Esophagus muscularis mucosa (tissue), 3 donors: Measurements from ENCODE around the gene HDDC2.

Source experiments
- POLR2A ChIP-seq: fragments of 450-650 bp; IDR thresholded peaks from one replicate; pipeline ENCODE4 v1.6.1; 2017; ENCODE audit warnings: antibody characterized with exemption, moderate library complexity, mild to moderate bottlenecking, low read depth
- TF ChIP-seq, protein P1 (sequence below), 3 experiments: fragments of 200-600 bp in 2 of 3; fragments of 450-650 bp in 1 of 3; sonication (generic) in 2 of 3; IDR thresholded peaks; one replicate each; pipeline ENCODE4 v1.5.1; 2017 to 2019; ENCODE audit warnings: antibody characterized with exemption in 3 of 3, mild to moderate bottlenecking in 2 of 3, moderate library complexity in 1 of 3

DNA sequence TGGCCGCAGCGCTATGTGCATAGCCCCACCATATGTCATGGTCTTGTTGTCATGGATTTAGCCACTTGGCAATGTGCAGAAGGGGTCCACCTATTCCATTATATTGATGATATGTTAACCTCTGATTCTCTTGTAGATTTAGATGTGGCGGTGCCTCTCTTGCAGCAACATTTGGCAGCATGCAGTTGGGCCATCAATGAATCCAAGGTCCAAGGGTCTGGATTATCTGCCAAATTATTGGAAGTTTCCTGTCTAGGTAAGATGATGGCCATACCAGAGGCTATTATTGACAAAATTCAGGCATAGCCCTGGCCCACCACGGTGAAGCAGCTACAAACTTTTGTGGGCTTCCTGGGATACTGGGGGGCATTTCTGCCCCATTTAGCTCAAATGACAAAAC, 31.4 kb downstream of the HDDC2 start:
- TF ChIP-seq, protein P1, sequence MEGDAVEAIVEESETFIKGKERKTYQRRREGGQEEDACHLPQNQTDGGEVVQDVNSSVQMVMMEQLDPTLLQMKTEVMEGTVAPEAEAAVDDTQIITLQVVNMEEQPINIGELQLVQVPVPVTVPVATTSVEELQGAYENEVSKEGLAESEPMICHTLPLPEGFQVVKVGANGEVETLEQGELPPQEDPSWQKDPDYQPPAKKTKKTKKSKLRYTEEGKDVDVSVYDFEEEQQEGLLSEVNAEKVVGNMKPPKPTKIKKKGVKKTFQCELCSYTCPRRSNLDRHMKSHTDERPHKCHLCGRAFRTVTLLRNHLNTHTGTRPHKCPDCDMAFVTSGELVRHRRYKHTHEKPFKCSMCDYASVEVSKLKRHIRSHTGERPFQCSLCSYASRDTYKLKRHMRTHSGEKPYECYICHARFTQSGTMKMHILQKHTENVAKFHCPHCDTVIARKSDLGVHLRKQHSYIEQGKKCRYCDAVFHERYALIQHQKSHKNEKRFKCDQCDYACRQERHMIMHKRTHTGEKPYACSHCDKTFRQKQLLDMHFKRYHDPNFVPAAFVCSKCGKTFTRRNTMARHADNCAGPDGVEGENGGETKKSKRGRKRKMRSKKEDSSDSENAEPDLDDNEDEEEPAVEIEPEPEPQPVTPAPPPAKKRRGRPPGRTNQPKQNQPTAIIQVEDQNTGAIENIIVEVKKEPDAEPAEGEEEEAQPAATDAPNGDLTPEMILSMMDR (IDR thresholded peaks at IDR 0.05) = no peak
- no peak for TF ChIP-seq POLR2A
